K562 (cell line): Measurements from ENCODE around the gene USHBP1. TPM values are rescaled to one million over a fixed set of nuclear protein-coding genes. Genes with fewer than 3 reads are reported as not detected.

Source experiments
- ASH1L ChIP-seq: fragments of 450-650 bp; IDR thresholded peaks from 2 replicates; pipeline ENCODE4 v1.6.1; 2018; ENCODE audit warnings: borderline replicate concordance, mild to moderate bottlenecking, low read depth; ENCODE audit not compliant: partially characterized antibody
- CBX2 ChIP-seq: fragments of 200-600 bp; sonication (generic); IDR thresholded peaks from one replicate; pipeline ENCODE4 v1.6.1; 2012; ENCODE audit warnings: mild to moderate bottlenecking, low read length, inconsistent platforms; ENCODE audit not compliant: insufficient read depth, poor library complexity, severe bottlenecking
- CREB1 ChIP-seq, 2 experiments: sonication (generic) in 1 of 2; formaldehyde crosslinking in 1 of 2; IDR thresholded peaks; 2 replicates each; pipeline versions ENCODE4 v1.6.1 to v1.8.0; 2012 to 2022; ENCODE audit warnings: inconsistent platforms in 1 of 2, mild to moderate bottlenecking in 1 of 2, missing genetic modification reagents in 1 of 2, moderate library complexity in 1 of 2
- DDX20 ChIP-seq: fragments of 450-650 bp; IDR thresholded peaks from 2 replicates; pipeline ENCODE4 v1.6.1; 2016; ENCODE audit warnings: missing genetic modification characterization, low read depth, mild to moderate bottlenecking, missing compliant biosample characterization, moderate library complexity
- FOXJ3 ChIP-seq: sonication (generic); formaldehyde crosslinking; IDR thresholded peaks from 2 replicates; pipeline ENCODE4 v1.4.0; 2020; ENCODE audit warnings: mild to moderate bottlenecking, missing genetic modification reagents
- HSF4 ChIP-seq: fragments of 250-450 bp; sonication (Bioruptor Pico); IDR thresholded peaks from 2 replicates; pipeline ENCODE4 v2.1.2; 2022; ENCODE audit warnings: mild to moderate bottlenecking, moderate library complexity, borderline replicate concordance
- MAZ ChIP-seq, 2 experiments: fragments of 450-650 bp in 1 of 2; sonication (generic) in 1 of 2; formaldehyde crosslinking; IDR thresholded peaks in 1 of 2; conservative IDR thresholded peaks in 1 of 2; 2 replicates each; pipeline versions ENCODE4 v1.4.0 to v1.5.0; 2020; ENCODE audit warnings: mild to moderate bottlenecking in 1 of 2, missing genetic modification reagents in 1 of 2
- MCM7 ChIP-seq, 2 experiments: fragments of 450-650 bp; IDR thresholded peaks; 2 replicates each; pipeline ENCODE4 v1.6.1; 2016 to 2018
- NCOA4 ChIP-seq: fragments of 450-650 bp; IDR thresholded peaks from 2 replicates; pipeline ENCODE4 v1.6.1; 2018; ENCODE audit warnings: mild to moderate bottlenecking; ENCODE audit not compliant: partially characterized antibody
- NELFE ChIP-seq: IDR thresholded peaks from 2 replicates; pipeline ENCODE4 v1.6.1; 2011; ENCODE audit warnings: mild to moderate bottlenecking; ENCODE audit not compliant: insufficient read depth, insufficient read length
- NFE2L1 ChIP-seq: fragments of 450-650 bp; IDR thresholded peaks from 2 replicates; pipeline ENCODE4 v1.6.1; 2016; ENCODE audit warnings: missing genetic modification characterization, low read depth, mild to moderate bottlenecking, missing compliant biosample characterization, moderate library complexity, borderline replicate concordance
- SAP30 ChIP-seq: fragments of 200-600 bp; sonication (generic); IDR thresholded peaks from 2 replicates; pipeline ENCODE4 v1.6.1; 2012; ENCODE audit warnings: borderline replicate concordance, low read depth, mild to moderate bottlenecking, moderate library complexity, low read length, control low read depth, inconsistent platforms; ENCODE audit not compliant: insufficient read depth, poor library complexity, severe bottlenecking
- SRSF3 ChIP-seq: fragments of 200-400 bp; formaldehyde crosslinking; IDR thresholded peaks from 2 replicates; pipeline ENCODE4 v1.6.1; 2016; ENCODE audit warnings: mild to moderate bottlenecking, low read length, moderate library complexity; ENCODE audit not compliant: insufficient read depth
- STAT5A ChIP-seq: IDR thresholded peaks from 2 replicates; pipeline ENCODE4 v1.6.1; 2012; ENCODE audit warnings: low read length, inconsistent platforms, borderline replicate concordance
- ZC3H4 ChIP-seq: sonication (generic); formaldehyde crosslinking; IDR thresholded peaks from 2 replicates; pipeline ENCODE4 v1.9.0; 2021; ENCODE audit warnings: missing genetic modification reagents, borderline replicate concordance
- ZNF23 ChIP-seq: fragments of 250-450 bp; sonication (Bioruptor Pico); IDR thresholded peaks from 2 replicates; pipeline ENCODE4 v1.4.0; 2020; ENCODE audit warnings: mild to moderate bottlenecking
- ZNF407 ChIP-seq: fragments of 450-650 bp; IDR thresholded peaks from 2 replicates; pipeline ENCODE4 v1.6.1; 2016; ENCODE audit warnings: low read depth
- ZNF699 ChIP-seq: fragments of 250-450 bp; sonication (Bioruptor Pico); IDR thresholded peaks from 2 replicates; pipeline ENCODE4 v1.8.0; 2021; ENCODE audit warnings: mild to moderate bottlenecking, moderate library complexity; ENCODE audit not compliant: insufficient replicate concordance
- polyA plus RNA-seq, 8 experiments: library from polyadenylated mRNA; depleted of rRNA in 4 of 8; stranded (reverse) in 5 of 8; unstranded in 3 of 8; fragments of >200 nt; fragmentation: Nextera tagmentation in 2 of 8; fragmentation: Illumina TruSeq in 1 of 8; extraction: Ambion mirVana in 2 of 8; extraction: Trizol in 1 of 8; gene quantifications; 2 replicates each; pipeline versions ENCODE4 v1.2.1 to v1.2.3, GENCODE V29; 2011 to 2014; ENCODE audit warnings: inconsistent platforms in 1 of 8, missing spikeins in 1 of 8
- total RNA-seq, 7 experiments: library from RNA; depleted of rRNA in 6 of 7; stranded (reverse); fragments of >200 nt in 6 of 7; fragmentation: Illumina TruSeq in 2 of 7; extraction: Trizol in 2 of 7; gene quantifications; 2 replicates each; pipeline versions ENCODE4 v1.2.1 to v1.2.3, GENCODE V29; 2011 to 2021; ENCODE audit warnings: low replicate concordance in 1 of 7

Gene USHBP1
- total and polyA plus RNA-seq, 9 of the 15 experiments (the other 6 are each of a cell fraction or from before 2014, with no cell fraction given) = 0.03 to 0.10 (median 0.05) TPM; not detected in 5

DNA sequence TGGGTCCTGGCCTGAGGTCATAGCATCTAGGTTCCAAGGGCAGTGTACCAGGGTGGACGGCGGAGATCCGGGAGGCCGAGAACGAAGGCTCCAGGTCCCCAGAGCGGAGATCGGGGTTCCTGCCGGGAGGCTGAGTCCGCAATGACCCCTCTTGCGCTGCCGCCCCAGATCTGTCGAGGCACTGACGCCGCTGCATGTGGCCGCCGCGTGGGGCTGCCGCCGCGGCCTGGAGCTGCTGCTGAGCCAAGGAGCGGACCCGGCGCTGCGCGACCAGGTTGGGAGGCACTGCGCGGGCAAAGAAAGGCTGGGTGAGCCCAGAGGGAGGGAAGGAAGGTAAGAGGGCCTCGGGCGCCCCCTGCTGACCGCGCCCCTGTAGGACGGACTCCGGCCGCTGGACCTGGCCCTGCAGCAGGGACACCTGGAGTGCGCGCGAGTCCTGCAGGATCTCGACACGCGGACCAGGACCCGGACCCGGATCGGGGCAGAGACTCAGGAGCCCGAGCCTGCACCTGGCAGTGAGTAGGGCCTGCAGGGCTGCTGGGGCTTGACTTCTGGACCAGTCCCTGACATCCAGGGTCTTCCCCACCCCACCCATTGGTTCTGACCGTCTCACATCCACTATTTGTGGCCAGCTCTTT, 18.1 kb upstream of the USHBP1 start (continued):
- TF ChIP-seq ZNF407 (no peak), MCM7 (IDR thresholded peaks at IDR 0.05) (no peak), NELFE (no peak), HSF4 (CRISPR knock-in tag) (no peak), ZNF699 (CRISPR knock-in tag) (no peak), ASH1L (no peak), DDX20 (no peak), CBX2 (no peak), NFE2L1 (tag) (no peak), SRSF3 (no peak), NCOA4 (no peak), FOXJ3 (CRISPR knock-in tag) (no peak), ZC3H4 (CRISPR knock-in tag) (no peak), ZNF23 (CRISPR knock-in tag) (no peak), MAZ (CRISPR knock-in tag; conservative IDR thresholded peaks at IDR 0.05 in 1 of 2, IDR thresholded peaks at IDR 0.05 in 1 of 2) (peak; percentile 61 to 86), SAP30 (no peak), CREB1 (IDR thresholded peaks at IDR 0.05) (no peak), CREB1 (CRISPR knock-in tag; IDR thresholded peaks at IDR 0.05) (0 out of 2 replicates have a peak, but pooled peaks have one; percentile 44), STAT5A (no peak)
